Suprapubic skin (tissue), 4 donors: ENCODE results near the gene AGAP1. TPM values are rescaled to one million over a fixed set of nuclear protein-coding genes. Genes with fewer than 3 reads are reported as not detected.

Experiments used
- DNase-seq, 2 donors: peaks; one replicate each; pipeline ENCODE4 v3.0.0-alpha.2; 2019; ENCODE audit warnings: low spot score in 2 of 2
- H3K27ac ChIP-seq: fragments of 200-600 bp; sonication (generic); one replicate; pipeline ENCODE4 v1.5.1; 2019
- H3K27me3 ChIP-seq: fragments of 200-600 bp; sonication (generic); one replicate; pipeline ENCODE4 v1.5.1; 2019
- H3K36me3 ChIP-seq: fragments of 200-600 bp; sonication (generic); one replicate; pipeline ENCODE4 v1.5.1; 2019
- H3K4me1 ChIP-seq: fragments of 200-600 bp; sonication (generic); one replicate; pipeline ENCODE4 v1.5.1; 2019
- H3K4me3 ChIP-seq: fragments of 200-600 bp; sonication (generic); one replicate; pipeline ENCODE4 v1.5.1; 2019; ENCODE audit warnings: mild to moderate bottlenecking
- H3K9me3 ChIP-seq: fragments of 200-600 bp; sonication (generic); one replicate; pipeline ENCODE4 v1.5.1; 2019
- CTCF ChIP-seq, 2 donors: fragments of 200-600 bp in 1 of 2; fragments of 450-650 bp in 1 of 2; sonication (generic) in 1 of 2; IDR thresholded peaks; one replicate each; pipeline ENCODE4 v1.5.1; 2016 to 2019; ENCODE audit warnings: antibody characterized with exemption in 2 of 2, mild to moderate bottlenecking in 1 of 2, moderate library complexity in 1 of 2
- EP300 ChIP-seq: sonication (generic); formaldehyde crosslinking; IDR thresholded peaks from one replicate; pipeline ENCODE4 v1.6.1; 2017; ENCODE audit warnings: antibody characterized with exemption
- POLR2A ChIP-seq, 2 donors: fragments of 450-650 bp; IDR thresholded peaks; one replicate each; pipeline ENCODE4 v1.6.1; 2017; ENCODE audit warnings: antibody characterized with exemption in 2 of 2, mild to moderate bottlenecking in 2 of 2, moderate library complexity in 2 of 2
- POLR2AphosphoS5 ChIP-seq, 3 donors: sonication (generic); formaldehyde crosslinking; IDR thresholded peaks; one replicate each; pipeline ENCODE4 v1.6.1; 2017; ENCODE audit warnings: antibody characterized with exemption in 3 of 3
- WGBS: methylation state at CpG from one replicate; pipeline ENCODE4 v1.1.5; 2018; 5-methylcytosine and 5-hydroxymethylcytosine counted together
- total RNA-seq, 4 donors: library from RNA; depleted of rRNA; stranded (reverse); fragments of >200 nt; gene quantifications; one replicate each; pipeline ENCODE4 v1.1.0, GENCODE V29; 2016

AGAP1 gene
- total RNA-seq, 4 donors from 2014 or later = 14.1 to 30.7 (median 19.4) TPM

GRCh38 chr2:235904585-235904931 lies 410.7 kb downstream of the AGAP1 start:
- Histone ChIP-seq H3K27me3 (no peaks in the 10 kb centered on the region), H3K4me3 (no peak overlapping the region), H3K9me3 (no peaks in the 10 kb centered on the region), H3K36me3 (peaks cover 3% of the 10 kb centered on the region), H3K4me1 (no peaks in the 10 kb centered on the region), H3K27ac (no peak overlapping the region)
- WGBS = 75% methylated on average over 6 of the region's 6 CpGs
- DNase-seq = no peak
- TF ChIP-seq POLR2AphosphoS5 (IDR thresholded peaks at IDR 0.05) (no peak), EP300 (no peak), CTCF (IDR thresholded peaks at IDR 0.05) (no peak), POLR2A (IDR thresholded peaks at IDR 0.05) (no peak)

- Histone ChIP-seq H3K4me3 (no peak overlapping the region), H3K27ac (no peak overlapping the region), H3K36me3 (peaks cover 5% of the 10 kb centered on the region), H3K4me1 (no peaks in the 10 kb centered on the region), H3K9me3 (no peaks in the 10 kb centered on the region), H3K27me3 (no peaks in the 10 kb centered on the region)
- WGBS = 86% methylated on average over 6 of the region's 6 CpGs
- TF ChIP-seq EP300 (no peak), POLR2A (IDR thresholded peaks at IDR 0.05) (no peak), CTCF (IDR thresholded peaks at IDR 0.05) (no peak), POLR2AphosphoS5 (IDR thresholded peaks at IDR 0.05) (no peak)
- no peak for DNase-seq
Observed at GRCh38 chr2:235908826-235909225, 415.0 kb downstream of the AGAP1 start.

- WGBS = 91% methylated on average over 2 of the region's 2 CpGs
Observed at GRCh38 chr2:235909358-235909757, 415.5 kb downstream of the AGAP1 start.

GRCh38 chr2:235910067-235910466 lies 416.2 kb downstream of the AGAP1 start:
- 100% methylated on average over 2 of the region's 3 CpGs for WGBS
- no peak overlapping the region for H3K27ac ChIP-seq
- no peaks in the 10 kb centered on the region for H3K9me3 ChIP-seq
- H3K4me1 ChIP-seq = no peaks in the 10 kb centered on the region
- H3K36me3 ChIP-seq = peaks cover 16% of the 10 kb centered on the region
- H3K27me3 ChIP-seq = no peaks in the 10 kb centered on the region
- H3K4me3 ChIP-seq = no peak overlapping the region
- no peak for DNase-seq
- TF ChIP-seq CTCF (IDR thresholded peaks at IDR 0.05) = no peak
- no peak for TF ChIP-seq POLR2A (IDR thresholded peaks at IDR 0.05)
- no peak for TF ChIP-seq POLR2AphosphoS5 (IDR thresholded peaks at IDR 0.05)
- TF ChIP-seq EP300 = no peak

More at GRCh38 chr2:235909358-235909757, 415.5 kb downstream of the AGAP1 start:
- no peaks in the 10 kb centered on the region for H3K9me3 ChIP-seq
- no peaks in the 10 kb centered on the region for H3K4me1 ChIP-seq
- H3K27me3 ChIP-seq = no peaks in the 10 kb centered on the region
- no peak overlapping the region for H3K27ac ChIP-seq
- no peak overlapping the region for H3K4me3 ChIP-seq
- H3K36me3 ChIP-seq = peaks cover 8% of the 10 kb centered on the region
- no peak for DNase-seq
- TF ChIP-seq POLR2A (IDR thresholded peaks at IDR 0.05) (no peak), POLR2AphosphoS5 (IDR thresholded peaks at IDR 0.05) (no peak), CTCF (IDR thresholded peaks at IDR 0.05) (no peak), EP300 (no peak)

- TF ChIP-seq CTCF (IDR thresholded peaks at IDR 0.05) (no peak), POLR2AphosphoS5 (IDR thresholded peaks at IDR 0.05) (no peak), EP300 (no peak), POLR2A (IDR thresholded peaks at IDR 0.05) (no peak)
- 89% methylated on average over 6 of the region's 6 CpGs for WGBS
- H3K27ac ChIP-seq = no peak overlapping the region
- H3K36me3 ChIP-seq = peaks cover 22% of the 10 kb centered on the region
- H3K9me3 ChIP-seq = no peaks in the 10 kb centered on the region
- no peaks in the 10 kb centered on the region for H3K4me1 ChIP-seq
- DNase-seq = no peak
- no peaks in the 10 kb centered on the region for H3K27me3 ChIP-seq
- H3K4me3 ChIP-seq = no peak overlapping the region
Observed at GRCh38 chr2:235911125-235911524, 417.3 kb downstream of the AGAP1 start.
